Heart right ventricle (tissue), 16 donors: Measurements from ENCODE around the gene ACTN1. TPM values are rescaled to one million over a fixed set of nuclear protein-coding genes. Genes with fewer than 3 reads are reported as not detected.

Source experiments
- ATAC-seq, 8 donors: fragments of 200-7000 bp; cut with Tn5 transposase; one replicate each; pipeline ENCODE4 v1.9.1; 2020; ENCODE audit warnings: mild to moderate bottlenecking in 8 of 8, moderate library complexity in 8 of 8, moderate number of reproducible peaks in 1 of 8
- DNase-seq, 2 donors: peaks; one replicate each; pipeline ENCODE4 v3.0.0-alpha.2; 2020
- H3K27ac ChIP-seq, 10 donors: fragments of 200-600 bp; sonication (generic) in 2 of 10; one replicate each; pipeline versions ENCODE4 v1.5.0 to v1.8.0; 2020 to 2022; ENCODE audit warnings: mild to moderate bottlenecking in 3 of 10
- H3K27me3 ChIP-seq, 7 donors: fragments of 200-600 bp; one replicate each; pipeline ENCODE4 v1.8.0; 2021 to 2022; ENCODE audit warnings: mild to moderate bottlenecking in 2 of 7
- H3K36me3 ChIP-seq, 9 donors: fragments of 200-600 bp; sonication (generic) in 1 of 9; one replicate each; pipeline versions ENCODE4 v1.5.0 to v1.8.0; 2020 to 2022; ENCODE audit warnings: mild to moderate bottlenecking in 2 of 9
- H3K4me1 ChIP-seq, 9 donors: fragments of 200-600 bp; sonication (generic) in 1 of 9; one replicate each; pipeline versions ENCODE4 v1.5.0 to v1.8.0; 2020 to 2022; ENCODE audit warnings: mild to moderate bottlenecking in 4 of 9
- H3K4me3 ChIP-seq, 10 donors: fragments of 200-600 bp; sonication (generic) in 2 of 10; one replicate each; pipeline versions ENCODE4 v1.5.0 to v1.8.0; 2020 to 2022; ENCODE audit warnings: mild to moderate bottlenecking in 7 of 10, moderate library complexity in 2 of 10
- H3K9me3 ChIP-seq, 11 donors: fragments of 200-600 bp in 10 of 11; sonication (generic) in 2 of 11; one replicate each; pipeline versions ENCODE4 v1.5.0 to v1.8.0; 2013 to 2022; ENCODE audit warnings: mild to moderate bottlenecking in 2 of 11, control low read depth in 1 of 11, moderate library complexity in 1 of 11
- WGBS, 2 donors: extraction: QIAGEN DNeasy Blood & Tissue Kit; methylation state at CpG; one replicate each; pipeline ENCODE4 v1.1.7; 2013; ENCODE audit warnings: inconsistent platforms in 1 of 2; 5-methylcytosine and 5-hydroxymethylcytosine counted together
- intact Hi-C, 10 donors: fragments of 100-400 bp; cut with DNase I; formaldehyde crosslinking; loops; one replicate each; pipeline versions ENCODE4 v1.11.1 to v1.14.2; 2022
- polyA plus RNA-seq, 2 donors: library from polyadenylated mRNA; stranded (reverse); fragments of 200-250 nt; gene quantifications; one replicate each; pipeline ENCODE4 v1.2.3, GENCODE V29; 2013
- total RNA-seq, 10 donors: library from RNA; stranded (reverse); fragmentation: NEBNext Ultra II Directional in 3 of 10; extraction: Animal tissue kit (Norgen Biotek cat#: 25700) in 3 of 10; gene quantifications; one replicate each; pipeline versions ENCODE4 v1.2.1 to v1.2.4, GENCODE V29; 2021 to 2023
- TF ChIP-seq, protein P1 (sequence below), 9 donors: fragments of 200-600 bp; sonication (generic) in 2 of 9; IDR thresholded peaks; one replicate each; pipeline versions ENCODE4 v1.5.0 to v1.8.0; 2021 to 2022; ENCODE audit warnings: antibody characterized with exemption in 9 of 9, mild to moderate bottlenecking in 5 of 9, moderate library complexity in 1 of 9
- donor health status: Arrhythmogenic right ventricular cardiomyopathy.
- donor health status: ischemic (EF 13 %, LVEDD 7.1; RV severe dilation, severe dysfunction).
- donor health status: healthy with polysubstance abuse.
- donor health status: DM: no; HTN: yes; CAD: no.
- donor health status: DM: no; HTN: no; CAD: no.
- donor health status: ischemic (EF 25% LVEDD 6.9; RV normal size, moderate dysfunction).
- donor health status: ischemic (EF 25% LVEDD 5.7; RV mildly dilated, moderate dysfunction).
- donor health status: healthy.
- donor health status: DM: yes; HTN: yes; CAD: no.
- donor health status: Ischemic cardiomyopathy.
- donor health status: ischemic (EF 35%, LVEDD 5.7; RV mildly dilated, moderate dysfunction).
- donor health status: nonischemic (EF 11% LVEDD 7.7; RV severe dilation, severe dysfunction).
- donor health status: DM: yes; HTN: yes; CAD: no.
- donor health status: PGD.
- donor health status: ischemic (EF 29% LVEDD 5.4; RV normal size, mild dysfunction).
- donor health status: nonischemic (EF 23%, LVEDD 6.1; RV moderate dilation, normal function).

The ACTN1 gene
- total and polyA plus RNA-seq, 12 donors: 67.2 to 235 (median 104) TPM

DNA sequence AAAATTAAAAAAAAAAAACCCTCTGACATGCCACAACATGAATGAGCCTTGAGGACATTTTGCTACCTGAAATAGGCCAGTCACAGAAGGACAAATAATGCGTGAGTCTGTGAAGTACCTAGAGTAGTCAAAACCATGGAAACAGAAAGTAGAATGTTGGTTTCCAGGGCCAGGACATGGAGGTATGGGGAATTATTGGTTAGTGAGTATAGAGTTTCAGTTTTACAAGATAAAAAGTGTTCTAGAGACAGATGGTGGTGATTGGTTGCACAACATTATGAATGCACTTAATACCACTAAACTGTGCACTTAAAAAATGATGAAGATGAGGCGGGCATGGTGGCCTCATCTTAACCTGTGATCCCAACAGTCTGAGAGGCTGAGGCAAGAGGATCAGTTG lies 138.6 kb downstream of the ACTN1 start:
- Histone ChIP-seq H3K27me3 (no peaks in the 10 kb centered on the region), H3K36me3 (no peaks in the 10 kb centered on the region), H3K9me3 (peaks cover 0 to 31% (median 11%) of the 10 kb centered on the region in 11 donors), H3K27ac (peak overlapping the region in 1 of 10 donors; percentile 71), H3K4me1 (peaks cover 0 to 24% (median 3%) of the 10 kb centered on the region in 9 donors), H3K4me3 (no peak overlapping the region)
- no peak for ATAC-seq
- 95 to 98% methylated on average over 2 of the region's 2 CpGs for WGBS, 2 donors
- TF ChIP-seq, protein P1, sequence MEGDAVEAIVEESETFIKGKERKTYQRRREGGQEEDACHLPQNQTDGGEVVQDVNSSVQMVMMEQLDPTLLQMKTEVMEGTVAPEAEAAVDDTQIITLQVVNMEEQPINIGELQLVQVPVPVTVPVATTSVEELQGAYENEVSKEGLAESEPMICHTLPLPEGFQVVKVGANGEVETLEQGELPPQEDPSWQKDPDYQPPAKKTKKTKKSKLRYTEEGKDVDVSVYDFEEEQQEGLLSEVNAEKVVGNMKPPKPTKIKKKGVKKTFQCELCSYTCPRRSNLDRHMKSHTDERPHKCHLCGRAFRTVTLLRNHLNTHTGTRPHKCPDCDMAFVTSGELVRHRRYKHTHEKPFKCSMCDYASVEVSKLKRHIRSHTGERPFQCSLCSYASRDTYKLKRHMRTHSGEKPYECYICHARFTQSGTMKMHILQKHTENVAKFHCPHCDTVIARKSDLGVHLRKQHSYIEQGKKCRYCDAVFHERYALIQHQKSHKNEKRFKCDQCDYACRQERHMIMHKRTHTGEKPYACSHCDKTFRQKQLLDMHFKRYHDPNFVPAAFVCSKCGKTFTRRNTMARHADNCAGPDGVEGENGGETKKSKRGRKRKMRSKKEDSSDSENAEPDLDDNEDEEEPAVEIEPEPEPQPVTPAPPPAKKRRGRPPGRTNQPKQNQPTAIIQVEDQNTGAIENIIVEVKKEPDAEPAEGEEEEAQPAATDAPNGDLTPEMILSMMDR (IDR thresholded peaks at IDR 0.05): no peak
- no peak for DNase-seq
- intact Hi-C loops: loop anchor here in 3 of 10 donors (5.0 kb wide), 5 partner anchors 898 to 1003 kb away; no protein-coding TSS in a partner anchor

DNA sequence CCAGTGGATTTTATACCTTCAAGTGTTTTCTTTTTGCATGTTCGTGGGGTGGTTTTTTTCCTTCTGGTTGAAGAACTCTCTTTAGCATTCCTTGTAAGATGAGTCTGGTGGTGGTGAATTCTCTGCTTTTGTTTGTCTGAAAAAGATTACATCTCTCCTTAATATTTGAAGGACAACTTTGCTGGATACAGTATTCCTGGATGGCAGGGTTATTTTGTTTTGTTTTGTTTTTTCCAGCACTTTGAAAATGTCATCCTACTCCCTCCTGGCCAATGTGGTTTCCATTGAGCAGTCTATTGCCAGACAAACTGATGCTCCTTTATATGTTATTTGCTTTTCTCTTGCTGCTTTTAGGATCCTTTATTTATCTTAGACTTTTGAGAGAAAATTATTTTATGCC lies 143.0 kb downstream of the ACTN1 start:
- Histone ChIP-seq H3K9me3 (peaks cover 0 to 42% (median 11%) of the 10 kb centered on the region in 11 donors), H3K4me1 (peaks cover 0 to 8% (median 0%) of the 10 kb centered on the region in 9 donors), H3K36me3 (no peaks in the 10 kb centered on the region), H3K27me3 (no peaks in the 10 kb centered on the region), H3K4me3 (no peak overlapping the region), H3K27ac (no peak overlapping the region)
- no peak for ATAC-seq
- TF ChIP-seq, protein P1 (IDR thresholded peaks at IDR 0.05): no peak
- DNase-seq: no peak
- WGBS, 2 donors: 46 to 91% methylated on average over 1 of the region's 1 CpG
- intact Hi-C loops: no loop called here

DNA sequence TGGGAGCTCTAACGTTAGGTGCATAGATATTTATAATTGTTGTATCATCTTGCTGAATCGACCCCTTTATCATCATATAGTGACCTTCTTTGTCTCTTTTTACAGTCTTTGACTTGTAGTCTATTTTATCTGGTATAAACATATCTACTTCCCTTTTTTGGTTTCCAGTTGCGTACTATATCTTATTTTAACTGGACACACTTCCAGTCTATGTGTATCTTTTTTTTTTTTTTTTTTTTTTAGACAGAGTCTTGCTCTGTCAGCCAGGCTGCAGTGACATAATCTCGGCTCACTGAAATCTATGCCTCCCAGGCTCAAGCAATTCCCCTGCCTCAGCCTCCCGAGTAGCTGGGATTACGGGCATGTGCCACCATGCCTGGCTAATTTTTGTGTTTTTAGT lies 144.3 kb downstream of the ACTN1 start:
- no peaks in the 10 kb centered on the region for H3K4me1 ChIP-seq
- no peaks in the 10 kb centered on the region for H3K36me3 ChIP-seq
- intact Hi-C loops: no loop called here
- no peaks in the 10 kb centered on the region for H3K27me3 ChIP-seq
- TF ChIP-seq, protein P1 (IDR thresholded peaks at IDR 0.05): no peak
- H3K4me3 ChIP-seq: no peak overlapping the region
- 70 to 75% methylated on average over 6 of the region's 6 CpGs for WGBS, 2 donors
- ATAC-seq (no peak), DNase-seq (no peak)
- H3K27ac ChIP-seq: no peak overlapping the region
- peaks cover 0 to 52% (median 11%) of the 10 kb centered on the region in 11 donors for H3K9me3 ChIP-seq

DNA sequence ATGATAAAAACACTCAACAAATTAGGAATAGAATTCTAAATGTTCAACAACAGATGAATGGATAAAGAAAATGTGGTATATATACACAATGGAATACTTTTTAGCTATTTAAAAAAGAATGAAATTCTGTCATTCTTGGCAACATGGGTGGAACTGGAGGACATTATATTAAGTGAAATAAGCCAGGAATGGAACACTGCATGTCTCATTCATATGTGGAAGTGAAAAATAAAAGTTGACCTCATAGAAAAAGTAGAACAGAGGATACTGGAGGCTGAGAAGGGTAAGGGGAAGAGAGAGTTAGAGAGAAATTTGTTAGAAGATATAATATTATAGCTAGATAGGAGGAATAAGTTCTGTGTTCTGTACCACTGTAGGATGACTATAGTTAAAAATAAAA lies 150.4 kb downstream of the ACTN1 start:
- intact Hi-C loops: loop anchor here in 3 of 10 donors (10.0 kb wide), 3 partner anchors 894 to 994 kb away; no protein-coding TSS in a partner anchor

More for the DNA sequence above, 150.4 kb downstream of the ACTN1 start:
- Histone ChIP-seq H3K4me3 (no peak overlapping the region), H3K27me3 (no peaks in the 10 kb centered on the region), H3K4me1 (peaks cover 0 to 9% (median 4%) of the 10 kb centered on the region in 9 donors), H3K9me3 (peaks cover 0 to 16% (median 0%) of the 10 kb centered on the region in 11 donors), H3K27ac (no peak overlapping the region), H3K36me3 (no peaks in the 10 kb centered on the region)
- DNase-seq (no peak), ATAC-seq (no peak)
- TF ChIP-seq, protein P1 (IDR thresholded peaks at IDR 0.05): no peak
